Transverse colon (tissue), 4 donors: Measurements from ENCODE around the gene ZFP64. TPM values are rescaled to one million over a fixed set of nuclear protein-coding genes. Genes with fewer than 3 reads are reported as not detected.
A peak's percentile ranks its signal among the peaks of the same experiment; 100 is the strongest.

Experiments
- DNase-seq: peaks from one replicate; pipeline ENCODE4 v3.0.0-alpha.2; 2019
- H3K27ac ChIP-seq, 4 donors: fragments of 200-600 bp; sonication (generic); 2 replicates each; pipeline ENCODE4 v1.5.1; 2016 to 2018; ENCODE audit warnings: inconsistent platforms in 4 of 4
- H3K27me3 ChIP-seq: fragments of 200-600 bp; sonication (generic); 2 replicates; pipeline ENCODE4 v1.5.1; 2017; ENCODE audit warnings: inconsistent platforms
- H3K36me3 ChIP-seq, 4 donors: fragments of 200-600 bp; sonication (generic); 2 replicates each; pipeline ENCODE4 v1.5.1; 2017 to 2019; ENCODE audit warnings: inconsistent platforms in 4 of 4
- H3K4me1 ChIP-seq, 4 donors: fragments of 200-600 bp; sonication (generic); 2 replicates each; pipeline ENCODE4 v1.5.1; 2017 to 2020; ENCODE audit warnings: inconsistent platforms in 4 of 4
- H3K4me3 ChIP-seq, 4 donors: fragments of 200-600 bp; sonication (generic); 1 replicate in 1 of 4; 2 replicates in 3 of 4; pipeline versions ENCODE4 v1.5.1 to v1.6.1; 2017 to 2019; ENCODE audit warnings: inconsistent platforms in 4 of 4
- H3K9me3 ChIP-seq, 2 donors: fragments of 200-600 bp; sonication (generic); 2 replicates each; pipeline ENCODE4 v1.5.1; 2017 to 2019; ENCODE audit warnings: inconsistent platforms in 2 of 2
- CTCF ChIP-seq, 5 experiments: fragments of 200-600 bp in 3 of 5; fragments of 450-650 bp in 2 of 5; sonication (generic) in 3 of 5; IDR thresholded peaks; 1 replicate in 2 of 5; 2 replicates in 3 of 5; pipeline ENCODE4 v1.5.1; 2016 to 2017; ENCODE audit warnings: antibody characterized with exemption in 5 of 5, inconsistent platforms in 3 of 5, mild to moderate bottlenecking in 2 of 5, moderate library complexity in 1 of 5
- EP300 ChIP-seq: sonication (generic); formaldehyde crosslinking; IDR thresholded peaks from one replicate; pipeline ENCODE4 v1.6.1; 2017; ENCODE audit warnings: antibody characterized with exemption, low read depth
- POLR2A ChIP-seq: fragments of 450-650 bp; IDR thresholded peaks from one replicate; pipeline ENCODE4 v1.6.1; 2016; ENCODE audit warnings: antibody characterized with exemption, mild to moderate bottlenecking, moderate library complexity
- POLR2AphosphoS5 ChIP-seq, 3 donors: sonication (generic); formaldehyde crosslinking; IDR thresholded peaks; one replicate each; pipeline ENCODE4 v1.6.1; 2016; ENCODE audit warnings: antibody characterized with exemption in 3 of 3
- WGBS, 2 donors: methylation state at CpG; one replicate each; pipeline ENCODE4 v1.1.5; 2018; ENCODE audit warnings: low coverage in 1 of 2; 5-methylcytosine and 5-hydroxymethylcytosine counted together
- in situ Hi-C, 4 donors: fragments of 200-750 bp; cut with MboI; loops; one replicate each; pipeline versions ENCODE4 v1.15.0 to v1.15.1; 2017; ENCODE audit warnings: low sequenced_read_pairs in 3 of 4, low pct_ligation_motif_present in 1 of 4, low pct_unique_long_range_greater_than_20kb in 1 of 4
- intact Hi-C: fragments of 100-400 bp; cut with DNase I; formaldehyde crosslinking; loops from one replicate; pipeline ENCODE4 v1.15.1; 2023; ENCODE audit warnings: low total_unique reads
- total RNA-seq, 4 donors: library from RNA; depleted of rRNA; stranded (reverse); fragments of >200 nt; gene quantifications; one replicate each; pipeline ENCODE4 v1.1.0, GENCODE V29; 2016

The ZFP64 gene
- total RNA-seq, 4 donors from 2014 or later, result 18.2 to 88.6 (median 22.7) TPM

GRCh38 chr20:52152921-52153320 lies 38.7 kb downstream of the ZFP64 start:
- Histone ChIP-seq H3K27ac (no peak overlapping the region), H3K4me1 (no peaks in the 10 kb centered on the region), H3K9me3 (no peaks in the 10 kb centered on the region), H3K4me3 (no peak overlapping the region), H3K36me3 (peaks cover 0 to 16% (median 4%) of the 10 kb centered on the region in 4 donors), H3K27me3 (no peaks in the 10 kb centered on the region)
- WGBS, 2 donors, result 97 to 100% methylated on average over 1 to 19 of the region's 19 CpGs
- intact Hi-C loops, result no loop called here
- in situ Hi-C loops, result no loop called here
- DNase-seq, result no peak
- no peak for TF ChIP-seq EP300
- TF ChIP-seq POLR2AphosphoS5 (IDR thresholded peaks at IDR 0.05), result no peak
- no peak for TF ChIP-seq CTCF (IDR thresholded peaks at IDR 0.05)
- TF ChIP-seq POLR2A, result no peak

GRCh38 chr20:52152416-52152815 lies 39.2 kb downstream of the ZFP64 start:
- Histone ChIP-seq H3K4me3 (no peak overlapping the region), H3K4me1 (no peaks in the 10 kb centered on the region), H3K36me3 (peaks cover 0 to 11% (median 2%) of the 10 kb centered on the region in 4 donors), H3K9me3 (no peaks in the 10 kb centered on the region), H3K27ac (no peak overlapping the region), H3K27me3 (no peaks in the 10 kb centered on the region)
- in situ Hi-C loops (no loop called here), intact Hi-C loops (no loop called here)
- no peak for DNase-seq
- TF ChIP-seq CTCF (IDR thresholded peaks at IDR 0.05) (no peak), POLR2AphosphoS5 (IDR thresholded peaks at IDR 0.05) (no peak), POLR2A (no peak)
- WGBS, 2 donors, result 93% methylated on average over 26 of the region's 26 CpGs; no CpG with 5 or more reads in 1 of the 2 donors

- no peak for TF ChIP-seq POLR2AphosphoS5 (IDR thresholded peaks at IDR 0.05)
- TF ChIP-seq POLR2A, result no peak
- TF ChIP-seq CTCF (IDR thresholded peaks at IDR 0.05), result peak; percentile 57 to 79 (median 72)
- TF ChIP-seq EP300, result no peak
- H3K9me3 ChIP-seq, result no peaks in the 10 kb centered on the region
- no peak for DNase-seq
- no peaks in the 10 kb centered on the region for H3K27me3 ChIP-seq
- WGBS, 2 donors, result 60 to 68% methylated on average over 2 of the region's 2 CpGs
- intact Hi-C loops (no loop called here), in situ Hi-C loops (no loop called here)
- no peaks in the 10 kb centered on the region for H3K4me1 ChIP-seq
- peaks cover 0 to 10% (median 0%) of the 10 kb centered on the region in 4 donors for H3K36me3 ChIP-seq
- no peak overlapping the region for H3K4me3 ChIP-seq
- H3K27ac ChIP-seq, result no peak overlapping the region
Measured at GRCh38 chr20:52150440-52151258, 40.9 kb downstream of the ZFP64 start.

GRCh38 chr20:52145587-52145986 lies 46.0 kb downstream of the ZFP64 start:
- no peaks in the 10 kb centered on the region for H3K27me3 ChIP-seq
- no peaks in the 10 kb centered on the region for H3K4me1 ChIP-seq
- TF ChIP-seq POLR2AphosphoS5 (IDR thresholded peaks at IDR 0.05), result no peak
- no peak for TF ChIP-seq CTCF (IDR thresholded peaks at IDR 0.05)
- no peak for TF ChIP-seq EP300
- no peak for TF ChIP-seq POLR2A
- H3K36me3 ChIP-seq, result no peaks in the 10 kb centered on the region
- intact Hi-C loops, result no loop called here
- in situ Hi-C loops, result no loop called here
- H3K9me3 ChIP-seq, result no peaks in the 10 kb centered on the region
- no peak overlapping the region for H3K27ac ChIP-seq
- no peak for DNase-seq
- H3K4me3 ChIP-seq, result no peak overlapping the region
